Measurements from ENCODE around the gene TTC32. TPM values are rescaled to one million over a fixed set of nuclear protein-coding genes. Genes with fewer than 3 reads are reported as not detected.
"Not testable (repeated sequence)": the region's sequence is repeated elsewhere in the genome, so short reads cannot be mapped to it uniquely, and the experiment has no call there.

TTC32 gene
- total RNA-seq, 1 donor from 2014 or later, result 19.1 TPM

DNA sequence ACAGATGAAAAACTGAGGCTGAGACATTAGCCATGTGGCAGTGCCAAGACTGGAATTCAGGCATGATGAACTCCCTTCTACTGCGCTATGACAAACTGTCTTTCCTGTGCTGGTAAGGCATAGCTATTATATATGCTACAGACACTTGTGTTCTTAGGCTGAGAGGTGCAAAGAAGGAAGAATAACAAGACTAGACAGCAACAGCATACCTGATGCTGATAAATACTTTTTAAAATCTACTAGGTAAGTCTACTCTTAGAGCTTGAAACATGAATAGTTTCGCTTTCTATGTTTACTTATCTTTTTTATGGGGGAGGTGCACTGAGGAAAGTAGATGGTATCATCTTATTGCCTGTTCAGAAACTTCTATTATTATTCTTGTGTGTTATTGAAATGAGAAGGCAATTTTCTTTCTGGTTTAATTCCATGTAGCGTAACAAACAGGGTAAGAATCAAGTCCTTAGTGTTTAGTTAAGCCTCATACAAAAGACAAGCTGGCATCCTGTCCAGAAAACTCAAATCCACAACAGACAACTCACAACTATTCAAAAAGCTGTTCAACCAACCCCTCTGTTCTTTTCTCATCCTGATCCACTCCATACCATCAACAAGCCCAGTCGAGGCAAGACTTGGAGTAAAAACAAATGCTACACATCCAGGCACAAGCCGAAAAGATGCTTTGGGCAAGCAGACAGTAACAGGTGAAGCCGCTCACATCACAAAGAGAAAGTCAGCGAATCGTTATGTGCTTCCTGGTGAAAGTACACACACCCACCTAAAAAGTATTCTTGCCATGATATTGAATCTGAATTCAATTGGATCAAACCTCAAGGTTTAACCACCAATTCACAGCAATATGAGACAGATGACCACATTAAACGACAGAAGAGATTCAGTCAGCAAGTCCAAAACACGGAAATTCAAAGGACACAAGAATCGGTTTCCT lies 1.5 kb downstream of the TTC32 start:
- DNase-seq (ENCODE audit: low read depth), result peak; percentile 19

DNA sequence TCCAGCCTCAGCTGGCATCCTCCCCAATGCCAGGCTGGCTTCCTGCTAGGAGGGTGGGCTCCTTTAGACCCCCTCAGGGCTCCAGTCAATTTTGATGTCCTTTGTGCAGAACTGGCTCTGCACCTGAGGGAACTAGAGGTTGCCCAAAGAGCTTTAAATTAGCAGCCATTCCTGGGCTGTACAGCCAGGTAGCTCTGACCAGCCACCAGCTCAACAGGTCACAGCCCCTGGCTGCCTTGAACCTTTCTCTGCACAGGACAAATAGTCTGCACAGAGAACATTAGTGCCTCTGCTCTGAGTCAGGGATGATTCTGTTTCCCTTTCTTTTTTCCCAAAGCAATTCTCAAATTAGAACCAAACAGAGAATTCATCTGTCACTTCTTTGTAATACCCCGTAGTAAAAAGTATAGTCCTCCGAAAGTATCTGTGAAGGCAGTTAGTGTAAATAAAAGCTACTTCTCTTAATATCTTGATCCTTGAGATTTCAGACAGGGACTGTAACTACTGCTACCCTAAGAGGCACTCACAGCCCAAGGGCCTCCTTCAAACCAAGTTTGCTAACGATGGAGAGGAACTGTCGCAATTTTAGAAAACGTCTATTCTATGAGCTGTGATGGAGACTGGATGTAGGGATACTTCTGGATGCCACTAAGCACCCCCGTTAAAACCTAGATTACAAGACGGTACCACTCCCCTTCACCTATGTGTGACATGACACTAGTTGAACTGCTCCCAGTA lies 3.0 kb downstream of the TTC32 start:
- DNase-seq (ENCODE audit: low read depth), result no peak

DNA sequence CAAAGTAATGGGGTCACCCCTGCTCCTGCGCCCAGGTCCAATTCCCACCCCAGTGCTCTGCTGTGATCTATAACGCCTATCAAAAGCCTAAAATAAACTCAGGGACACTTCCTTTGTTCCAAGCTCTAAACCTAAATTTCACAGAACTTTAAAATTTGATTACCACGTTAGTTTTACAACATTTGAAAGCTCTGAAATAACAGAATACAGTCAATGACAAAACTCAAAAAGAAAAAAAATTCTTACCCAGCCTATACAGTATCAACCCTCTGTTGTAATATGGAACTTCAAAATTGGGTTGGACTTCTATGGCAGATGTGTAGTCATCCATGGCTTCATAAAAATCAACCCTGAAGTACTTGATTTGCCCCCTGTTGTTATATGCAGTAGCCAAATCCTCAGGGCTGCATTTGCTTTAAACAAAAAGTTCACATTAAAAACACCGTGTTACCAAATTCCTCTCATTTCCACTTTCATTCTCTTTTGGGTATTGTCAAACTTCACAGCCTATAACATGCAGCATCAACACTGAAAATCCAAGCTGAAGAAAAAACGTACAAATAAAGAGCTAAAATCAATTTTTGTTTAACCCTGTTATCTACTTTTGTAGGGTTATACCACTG lies 4.0 kb downstream of the TTC32 start:
- no peak for DNase-seq (ENCODE audit: low read depth)

DNA sequence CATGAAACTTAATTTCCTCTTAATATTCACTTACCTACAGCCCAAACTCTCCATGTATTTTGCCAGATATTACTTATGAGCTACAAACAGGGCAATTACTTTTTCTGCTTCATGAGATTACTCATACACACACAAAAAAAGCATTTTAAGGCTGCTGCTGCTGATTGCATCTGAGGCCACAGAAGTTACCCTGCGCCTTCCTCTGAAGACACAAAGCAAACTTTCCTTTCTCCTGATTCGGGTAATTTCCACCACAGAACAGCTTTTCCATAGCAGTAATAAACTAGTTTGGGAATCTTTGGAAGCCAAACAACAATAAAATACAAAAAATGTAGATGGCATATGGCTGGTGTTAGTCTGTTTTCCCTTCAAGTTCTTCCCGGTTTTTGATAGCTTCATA lies 6.2 kb downstream of the TTC32 start:
- DNase-seq (ENCODE audit: low read depth), result no peak

DNA sequence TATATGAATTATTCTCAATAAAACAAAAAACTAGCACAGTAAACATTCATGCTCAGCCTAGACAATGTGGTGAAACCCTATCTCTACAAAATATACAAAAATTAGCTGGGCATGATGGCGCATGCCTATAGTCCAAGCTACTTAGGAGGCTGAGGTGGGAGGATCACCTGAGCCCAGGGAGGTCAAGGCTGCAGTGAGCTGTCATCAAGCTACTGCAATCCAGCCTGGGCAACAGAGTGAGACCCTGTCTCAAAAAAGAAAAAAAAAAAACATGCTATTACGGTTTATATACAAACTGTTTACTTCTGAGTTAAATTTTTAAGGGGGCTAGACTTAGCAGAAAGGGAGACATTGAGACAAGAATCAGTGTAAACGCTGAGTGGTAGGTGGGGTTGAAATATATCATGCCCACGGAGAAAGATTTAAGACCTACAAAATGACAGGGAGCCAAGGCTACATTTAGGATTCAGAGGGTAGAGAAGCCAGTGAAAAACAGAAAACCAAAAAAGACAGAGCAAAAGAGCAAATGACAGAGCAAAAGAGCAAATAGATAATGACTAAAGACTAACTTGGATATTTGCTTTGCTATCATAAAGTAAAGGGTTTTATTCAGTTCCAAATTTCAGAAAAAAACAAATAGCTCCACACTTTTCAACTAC lies 7.5 kb downstream of the TTC32 start:
- no peak for DNase-seq (ENCODE audit: low read depth)

DNA sequence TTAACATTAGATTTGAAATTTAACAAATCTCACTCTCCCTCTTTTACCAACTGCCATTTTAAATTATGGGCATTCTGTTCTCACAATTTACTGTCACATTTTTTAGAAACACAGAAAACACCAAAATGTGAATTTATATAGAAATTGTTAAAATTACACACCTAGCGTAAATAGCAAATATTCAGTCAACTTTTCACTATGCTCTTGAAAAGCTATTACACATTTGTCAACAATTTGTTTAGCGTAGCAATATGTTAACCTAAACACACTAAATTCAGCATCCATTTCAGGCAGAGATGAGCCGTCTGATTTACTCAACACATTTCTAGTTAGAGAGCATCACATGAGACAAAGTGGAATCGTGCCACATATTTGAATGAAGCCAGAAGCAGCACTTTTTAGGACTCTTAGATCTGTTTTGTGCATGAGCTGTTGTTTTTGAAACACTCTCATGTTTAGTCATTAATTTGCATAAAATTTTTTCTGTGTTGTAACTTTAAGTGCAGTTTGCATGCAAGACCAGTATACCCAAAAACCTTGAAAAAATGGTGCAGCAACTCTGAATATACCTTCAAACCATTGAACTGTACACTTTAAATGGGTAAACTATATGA lies 8.2 kb downstream of the TTC32 start:
- DNase-seq (ENCODE audit: low read depth), result no peak

DNA sequence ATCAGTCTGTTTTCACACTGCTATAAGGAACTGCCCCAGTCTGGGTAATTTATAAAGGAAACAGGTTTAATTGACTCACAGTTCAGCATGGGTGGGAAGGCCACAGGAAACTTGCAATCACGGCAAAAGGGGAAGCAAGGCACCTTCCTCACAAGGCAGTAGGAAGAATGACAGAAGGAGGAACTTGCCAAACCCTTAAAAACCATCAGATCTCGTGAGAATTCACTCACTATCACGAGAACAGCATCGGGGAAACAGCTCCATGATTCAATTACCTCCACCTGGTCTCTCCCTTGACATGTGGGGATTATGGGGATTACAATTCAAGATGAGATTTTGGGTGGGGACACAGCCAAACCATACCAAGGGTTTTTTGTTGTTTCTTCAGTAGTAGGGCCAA lies 9.8 kb downstream of the TTC32 start:
- DNase-seq (ENCODE audit: low read depth), result not testable (repeated sequence)

DNA sequence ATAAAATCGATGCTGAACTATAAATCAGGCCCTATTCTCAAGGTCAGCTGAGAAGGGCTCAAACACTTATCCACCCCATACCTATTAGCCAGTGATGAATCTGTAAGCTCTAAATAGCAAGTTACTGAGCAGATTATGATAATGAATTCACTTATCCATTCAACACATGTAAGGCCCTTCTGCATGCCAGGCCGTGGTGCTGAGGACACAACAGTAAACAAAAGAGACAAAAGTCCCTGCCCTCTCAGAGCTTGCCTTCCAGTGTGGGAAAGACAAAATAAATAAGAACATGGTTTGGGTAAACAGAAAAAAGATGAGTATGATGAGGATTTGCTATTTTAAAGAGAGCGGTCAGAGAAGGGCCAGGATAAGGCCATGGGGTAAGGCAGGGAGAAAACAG lies 11.7 kb downstream of the TTC32 start:
- DNase-seq (ENCODE audit: low read depth), result no peak

DNA sequence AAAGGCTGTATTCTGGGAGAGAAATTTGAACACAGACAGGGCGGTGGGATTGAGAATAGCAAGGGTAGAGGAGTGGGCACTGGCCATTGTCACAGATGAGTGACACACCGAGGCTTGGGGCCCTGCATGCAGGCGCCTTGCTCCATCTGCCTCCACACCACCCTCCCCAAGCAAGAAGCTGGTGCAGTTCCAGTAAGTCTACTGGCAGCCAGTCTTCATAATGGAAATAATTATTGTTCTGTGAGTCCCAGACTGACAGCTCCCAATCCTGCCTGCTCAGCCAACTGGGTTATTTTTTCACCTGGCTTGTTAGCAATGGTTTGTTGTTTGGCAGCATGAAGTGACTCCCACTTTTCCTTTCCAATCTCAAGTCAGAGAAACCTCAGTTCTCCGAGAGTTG lies 13.0 kb downstream of the TTC32 start:
- no peak for DNase-seq (ENCODE audit: low read depth)

DNA sequence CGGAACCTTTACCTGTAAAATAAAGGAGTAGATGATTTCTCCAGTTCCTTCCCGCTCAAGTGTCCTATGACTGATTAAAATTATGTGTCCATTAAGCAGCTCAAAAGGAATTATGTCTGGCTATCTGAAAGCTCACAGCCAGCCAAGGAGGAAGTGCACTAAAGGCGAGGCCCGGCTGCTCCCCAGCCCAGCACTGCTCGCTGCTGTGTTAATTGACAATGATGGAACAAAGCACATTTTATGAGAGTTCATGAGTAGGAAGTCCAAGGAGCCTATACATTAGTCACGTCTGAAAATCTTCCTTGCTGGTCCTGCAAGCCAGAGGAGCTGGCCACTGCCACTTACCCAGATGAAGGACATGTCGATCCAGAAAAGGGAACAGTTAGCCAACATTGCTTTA lies 14.3 kb downstream of the TTC32 start:
- no peak for DNase-seq (ENCODE audit: low read depth)

DNA sequence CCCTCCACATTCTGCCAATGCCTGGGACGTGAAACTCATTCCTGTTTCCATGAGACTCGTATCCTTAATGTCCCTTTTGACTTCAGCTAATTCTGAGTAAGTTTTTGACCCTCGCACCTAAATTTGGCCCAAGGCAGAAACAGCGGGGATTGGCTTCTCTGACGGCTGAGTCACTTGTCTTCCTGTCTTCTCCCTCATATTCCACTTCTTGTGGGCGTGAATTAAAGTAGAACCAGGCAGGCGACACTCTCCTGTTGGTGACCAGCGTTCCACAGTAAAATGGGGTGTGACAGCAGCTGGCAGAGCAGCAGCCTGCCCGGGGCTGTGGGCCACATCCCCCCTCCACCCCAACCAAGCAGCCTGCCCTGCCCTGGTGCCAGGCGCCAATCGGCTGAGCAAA lies 15.5 kb downstream of the TTC32 start:
- DNase-seq (ENCODE audit: low read depth), result no peak

DNA sequence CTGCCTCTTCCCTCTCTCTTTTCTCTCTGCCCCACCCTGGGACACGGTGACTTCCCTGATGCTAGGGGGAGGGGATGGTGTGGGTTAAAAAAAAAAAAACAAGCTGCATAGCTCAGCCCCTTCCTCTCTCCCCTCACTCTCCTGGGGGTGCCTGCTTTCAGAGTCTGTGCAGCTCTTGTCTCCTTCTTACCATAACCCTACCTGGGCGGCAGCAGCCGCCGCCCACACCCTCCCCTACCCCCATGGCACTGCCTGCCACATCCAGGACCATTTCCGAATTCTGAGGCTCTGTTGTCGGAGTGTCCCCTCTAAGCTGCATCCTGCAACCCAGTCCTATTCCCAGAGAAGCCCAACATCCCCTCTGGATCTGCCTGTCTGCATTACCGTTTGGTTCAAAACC lies 16.0 kb downstream of the TTC32 start:
- no peak for DNase-seq (ENCODE audit: low read depth)

DNA sequence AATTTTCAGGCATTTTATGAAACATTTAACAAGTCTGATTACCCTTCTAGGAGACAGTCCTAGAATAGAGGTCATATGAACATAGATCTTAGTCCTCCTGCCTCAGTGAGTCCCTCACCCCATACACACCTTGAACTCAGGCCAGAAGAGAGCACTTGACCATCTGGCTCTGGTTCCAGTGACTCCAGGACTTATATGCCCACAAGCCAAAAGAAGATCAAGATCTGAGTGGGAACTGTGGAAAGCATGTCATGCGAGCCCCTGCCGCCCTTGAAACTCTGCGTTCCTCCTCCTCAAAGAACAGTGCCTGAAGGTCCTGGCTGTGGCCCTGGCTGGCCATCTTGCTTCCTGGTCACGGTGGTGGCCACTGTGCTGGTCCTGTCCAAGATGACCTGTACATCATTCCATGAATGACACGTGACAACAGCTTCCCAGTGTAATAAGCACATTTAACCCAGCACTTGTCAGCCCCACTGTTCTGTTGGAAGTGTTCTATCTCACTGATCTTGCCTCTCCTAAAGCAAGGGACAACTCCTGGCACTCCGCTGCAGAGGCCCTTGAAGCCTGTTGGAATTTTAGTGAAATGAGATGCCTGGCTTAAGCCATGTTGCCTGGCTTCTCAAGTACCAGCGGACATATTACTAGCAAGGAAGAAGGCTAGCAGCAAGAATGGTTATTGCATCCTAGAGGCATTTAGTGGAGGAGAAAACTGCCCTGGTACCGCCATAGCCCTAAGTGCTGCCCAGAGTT lies 17.6 kb downstream of the TTC32 start:
- no peak for DNase-seq (ENCODE audit: low read depth)

DNA sequence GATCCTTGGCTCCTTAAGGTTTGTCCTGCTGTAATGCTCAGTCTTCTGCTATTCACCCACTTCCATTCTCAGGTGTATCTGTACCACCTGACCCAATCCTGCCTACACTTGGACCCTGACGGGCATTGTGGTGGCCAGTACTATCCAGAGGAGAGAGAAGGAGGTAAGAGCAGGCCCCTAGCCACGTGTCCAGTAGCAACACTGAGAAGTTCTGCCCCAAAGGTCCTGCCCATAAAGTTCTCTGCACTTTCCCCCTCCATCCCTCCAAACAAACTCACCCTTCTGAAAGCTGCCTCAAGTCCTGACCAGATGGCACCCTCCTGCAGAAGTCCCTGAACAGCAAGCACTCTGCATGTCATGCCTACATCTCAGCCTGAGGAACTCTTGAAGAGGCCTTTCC lies 18.3 kb downstream of the TTC32 start:
- no peak for DNase-seq (ENCODE audit: low read depth)

DNA sequence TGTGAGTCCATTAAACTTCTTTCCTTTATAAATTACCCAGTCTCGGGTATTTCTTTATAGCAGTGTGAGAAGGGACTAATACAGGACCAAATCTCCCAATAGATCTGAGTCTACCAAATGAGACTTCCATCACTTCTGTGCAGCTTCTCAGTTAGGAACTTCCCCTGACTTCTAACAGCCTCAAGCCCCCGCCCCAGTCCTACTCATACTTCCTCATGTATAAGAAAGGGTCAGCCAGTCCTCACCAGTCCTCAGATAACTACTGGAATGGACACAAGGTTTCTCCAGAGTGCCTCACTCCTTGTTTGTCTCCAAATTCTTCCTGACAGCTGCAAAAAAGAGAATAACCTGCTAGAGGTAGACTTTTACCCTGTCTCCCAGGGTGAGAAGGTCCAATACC lies 19.5 kb downstream of the TTC32 start:
- DNase-seq (ENCODE audit: low read depth), result no peak

DNA sequence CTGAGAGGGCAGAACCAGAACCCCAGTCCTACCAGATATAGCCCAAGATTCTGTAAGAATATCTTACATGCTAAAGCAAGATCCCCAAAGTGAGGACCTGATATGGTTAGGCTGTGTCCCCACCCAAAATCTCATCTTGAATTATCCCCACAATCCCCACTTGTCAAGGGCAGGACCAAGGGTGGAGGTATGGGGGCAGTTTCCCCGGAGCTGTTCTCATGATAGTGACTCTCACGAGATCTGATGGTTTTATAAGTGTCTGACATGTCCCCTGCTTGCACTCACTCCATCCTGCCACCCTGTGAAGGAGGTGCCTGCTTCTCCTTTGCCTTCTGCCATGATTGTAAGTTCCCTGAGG lies 19.9 kb downstream of the TTC32 start:
- DNase-seq (ENCODE audit: low read depth), result no peak

DNA sequence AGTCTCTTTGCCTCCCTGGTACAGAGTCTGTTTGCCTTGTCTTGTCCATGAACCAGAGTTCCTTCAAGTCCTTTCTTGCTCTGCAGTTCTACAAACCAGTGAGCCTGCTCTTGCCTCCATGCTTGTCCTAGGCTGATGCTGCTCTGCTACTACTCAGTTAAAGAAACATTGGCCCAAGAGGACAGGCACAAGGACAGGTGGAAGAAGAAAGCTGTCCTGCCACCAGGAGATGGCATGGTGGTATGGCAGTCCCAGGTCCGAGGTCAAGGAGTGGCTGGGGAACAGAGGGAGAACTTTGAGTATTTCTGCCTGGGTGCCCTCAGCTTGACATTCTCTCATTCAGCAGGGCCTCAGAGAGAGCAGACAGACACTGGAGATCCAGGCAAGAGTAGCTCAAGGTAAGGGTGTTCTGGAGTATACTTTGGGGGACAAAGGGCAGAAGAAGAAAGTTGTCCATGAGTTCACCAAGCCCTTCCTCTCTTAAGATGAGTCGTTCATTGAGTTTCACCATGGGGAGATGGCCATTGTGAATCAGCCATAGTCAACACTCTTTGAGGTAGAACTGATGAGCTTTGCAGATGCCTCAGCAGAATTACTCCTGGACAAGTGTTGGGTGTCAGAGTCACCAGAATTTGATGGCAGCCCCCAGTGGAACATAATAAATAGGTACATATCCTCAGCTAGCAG lies 20.4 kb downstream of the TTC32 start:
- DNase-seq (ENCODE audit: low read depth), result no peak

DNA sequence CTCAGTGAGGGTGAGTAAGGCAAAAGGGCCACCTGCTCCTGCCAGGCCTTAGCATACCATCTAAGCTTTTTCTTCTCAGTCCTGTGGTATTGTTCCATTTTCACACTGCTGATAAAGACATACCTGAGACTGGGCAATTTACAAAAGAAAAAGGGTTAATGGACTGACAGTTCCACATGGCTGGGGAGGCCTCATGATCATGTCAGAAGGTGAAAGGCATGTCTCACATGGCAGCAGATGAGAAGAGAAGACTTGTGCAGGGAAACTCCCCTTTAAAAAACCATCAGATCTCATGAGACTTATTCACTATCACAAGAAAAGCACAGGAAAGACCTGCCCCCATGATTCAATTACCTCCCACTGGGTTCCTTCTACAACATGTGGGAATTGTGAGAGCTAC lies 21.6 kb downstream of the TTC32 start:
- DNase-seq (ENCODE audit: low read depth), result not testable (repeated sequence)

DNA sequence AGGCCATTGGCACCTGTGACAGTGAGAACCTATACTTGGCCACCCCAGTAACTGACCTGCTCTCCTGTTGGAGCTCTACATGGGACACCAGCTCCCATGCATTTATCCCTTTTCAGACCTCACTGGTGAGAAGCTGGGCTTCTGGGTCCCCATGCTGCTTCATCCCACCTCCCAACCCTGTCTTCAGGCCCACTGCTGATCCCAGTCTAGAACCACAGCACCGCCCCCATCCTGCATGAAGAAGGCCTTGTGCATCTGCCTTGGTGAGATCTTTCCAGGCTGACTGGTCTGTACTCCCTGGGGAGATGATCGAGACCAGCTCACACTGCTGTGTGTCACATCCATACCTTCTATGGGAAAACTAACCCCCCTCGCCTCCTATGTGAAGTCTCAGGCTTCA lies 22.7 kb downstream of the TTC32 start:
- no peak for DNase-seq (ENCODE audit: low read depth)

DNA sequence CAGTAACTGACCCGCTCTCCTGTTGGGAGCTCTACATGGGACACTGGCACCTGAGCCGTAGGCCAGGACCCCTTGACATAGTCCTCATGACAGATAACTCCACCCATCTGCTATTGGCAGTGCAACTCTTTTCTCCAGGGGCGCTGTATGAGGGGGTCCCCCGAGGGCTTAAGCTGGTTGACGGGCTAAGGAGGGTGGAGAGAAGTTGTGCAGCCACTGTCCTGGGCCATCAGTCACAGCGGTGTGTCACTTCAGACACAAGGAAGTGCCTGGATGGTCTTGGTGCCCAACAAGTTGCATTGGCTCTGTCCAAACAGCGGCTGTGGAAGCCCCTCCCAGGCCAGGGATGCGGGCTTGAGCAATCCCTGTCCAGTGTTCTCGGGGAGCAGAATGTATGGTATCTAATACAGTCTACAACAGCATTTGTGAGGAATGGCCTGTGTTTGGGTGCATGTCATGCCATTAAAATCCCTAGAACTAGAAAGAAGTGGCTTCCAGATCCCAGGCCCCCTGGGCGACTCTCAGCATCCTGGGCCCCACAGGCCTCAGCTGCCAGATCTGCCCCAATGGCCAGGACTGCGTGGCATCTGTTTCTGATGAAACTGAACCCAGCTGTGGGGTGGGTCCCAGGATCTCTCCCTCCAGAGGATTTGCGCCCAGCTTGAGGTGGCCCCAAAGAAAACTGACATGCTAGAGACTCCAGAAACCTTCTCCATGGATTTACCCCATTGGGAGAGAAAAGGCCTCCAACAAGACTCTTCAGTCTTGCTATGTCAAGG lies 23.3 kb downstream of the TTC32 start:
- no peak for DNase-seq (ENCODE audit: low read depth)

Measured in renal cortical epithelial cell (primary cell).